GM12874 (cell line): ENCODE results near the gene CACNA2D4.

Source experiments
- TF ChIP-seq, protein P1 (sequence below): IDR thresholded peaks from 2 replicates; pipeline ENCODE4 v1.5.1; 2011; ENCODE audit warnings: low read depth, mild to moderate bottlenecking, control low read depth, low read length, moderate library complexity; ENCODE audit not compliant: insufficient read depth

Gene CACNA2D4

DNA sequence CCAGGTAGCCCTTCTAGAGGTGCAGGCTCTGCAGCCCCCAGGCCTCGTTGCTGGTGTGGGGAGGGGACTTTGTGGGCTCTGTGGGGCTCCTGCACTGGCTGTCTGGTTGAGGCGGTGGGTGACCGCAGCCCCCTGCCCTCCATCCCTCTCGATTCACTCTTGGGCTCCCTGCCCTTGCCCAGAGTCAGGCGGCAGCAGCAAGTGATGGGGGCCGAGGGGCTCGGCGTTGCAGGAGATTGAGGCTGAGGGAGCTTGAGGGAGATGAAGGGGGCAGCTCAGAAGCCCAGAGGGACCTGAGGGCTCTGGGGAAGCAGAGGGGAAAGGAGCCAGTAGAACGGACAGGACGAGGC is 107.5 kb downstream of the CACNA2D4 start:
- TF ChIP-seq, protein P1, sequence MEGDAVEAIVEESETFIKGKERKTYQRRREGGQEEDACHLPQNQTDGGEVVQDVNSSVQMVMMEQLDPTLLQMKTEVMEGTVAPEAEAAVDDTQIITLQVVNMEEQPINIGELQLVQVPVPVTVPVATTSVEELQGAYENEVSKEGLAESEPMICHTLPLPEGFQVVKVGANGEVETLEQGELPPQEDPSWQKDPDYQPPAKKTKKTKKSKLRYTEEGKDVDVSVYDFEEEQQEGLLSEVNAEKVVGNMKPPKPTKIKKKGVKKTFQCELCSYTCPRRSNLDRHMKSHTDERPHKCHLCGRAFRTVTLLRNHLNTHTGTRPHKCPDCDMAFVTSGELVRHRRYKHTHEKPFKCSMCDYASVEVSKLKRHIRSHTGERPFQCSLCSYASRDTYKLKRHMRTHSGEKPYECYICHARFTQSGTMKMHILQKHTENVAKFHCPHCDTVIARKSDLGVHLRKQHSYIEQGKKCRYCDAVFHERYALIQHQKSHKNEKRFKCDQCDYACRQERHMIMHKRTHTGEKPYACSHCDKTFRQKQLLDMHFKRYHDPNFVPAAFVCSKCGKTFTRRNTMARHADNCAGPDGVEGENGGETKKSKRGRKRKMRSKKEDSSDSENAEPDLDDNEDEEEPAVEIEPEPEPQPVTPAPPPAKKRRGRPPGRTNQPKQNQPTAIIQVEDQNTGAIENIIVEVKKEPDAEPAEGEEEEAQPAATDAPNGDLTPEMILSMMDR, result no peak

DNA sequence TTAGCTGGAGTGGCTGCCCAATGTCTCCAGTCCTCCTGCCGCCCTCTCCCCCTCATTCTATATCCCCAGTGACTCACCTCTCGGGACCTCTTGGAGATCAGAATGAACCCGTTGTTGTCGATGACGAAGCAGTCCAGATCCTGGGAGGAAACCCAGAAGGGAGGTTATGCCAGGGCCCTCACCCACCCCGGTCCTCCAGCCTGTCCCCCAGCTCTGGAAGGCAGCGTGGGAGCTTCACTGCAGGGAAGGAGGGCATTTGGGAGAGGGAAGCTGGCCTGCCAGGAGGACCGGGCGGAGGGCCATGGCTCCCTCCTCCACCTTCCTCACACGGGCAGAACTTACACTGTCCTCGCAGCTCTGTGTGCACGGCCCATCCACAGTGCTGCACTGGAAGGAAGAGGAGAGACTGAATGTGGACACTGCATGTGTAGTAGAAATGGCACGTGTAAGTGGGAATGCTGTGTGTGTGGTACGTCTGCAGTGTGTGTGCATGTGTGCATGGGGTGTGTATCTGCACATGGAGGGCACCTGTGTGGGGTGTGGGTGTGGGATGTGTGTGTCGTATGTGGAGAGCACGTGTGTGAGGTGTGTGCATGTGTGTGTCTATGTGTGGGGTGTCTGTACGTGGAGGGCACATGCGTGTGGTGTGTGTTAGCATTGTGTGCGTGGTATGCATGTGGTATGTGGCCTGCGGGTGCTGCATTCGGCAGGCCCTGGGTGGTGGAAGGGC is 108.1 kb downstream of the CACNA2D4 start:
- TF ChIP-seq, protein P1, result no peak

DNA sequence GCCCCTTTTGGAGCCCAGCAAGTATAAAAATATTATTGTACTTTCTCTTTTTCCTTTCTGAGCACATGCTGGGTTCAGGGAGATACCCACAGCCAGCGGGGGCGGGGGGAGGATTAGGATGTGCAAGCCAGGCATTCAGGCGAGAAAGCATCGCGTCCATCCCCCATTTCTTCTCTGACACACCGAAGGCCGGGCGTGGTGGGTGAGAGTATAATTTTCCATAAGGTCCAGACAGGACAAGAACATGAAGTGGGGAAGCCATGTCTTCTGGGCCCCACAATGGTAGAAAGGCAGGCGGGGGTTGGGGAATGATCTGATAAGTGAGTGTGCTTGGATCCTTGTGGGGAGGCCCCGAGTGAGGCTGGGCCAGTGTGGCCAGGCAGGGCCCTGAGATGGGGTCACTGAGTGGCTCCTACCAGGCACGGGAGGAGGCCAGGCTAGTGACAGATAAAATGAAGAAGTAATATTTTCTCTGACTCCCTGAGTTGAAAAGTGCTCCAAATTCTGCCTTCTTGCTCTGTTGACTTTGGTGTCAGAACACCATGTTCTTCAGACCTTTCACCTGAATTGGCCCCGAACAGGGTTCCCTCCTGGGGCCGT is 108.8 kb downstream of the CACNA2D4 start:
- TF ChIP-seq, protein P1, result no peak

DNA sequence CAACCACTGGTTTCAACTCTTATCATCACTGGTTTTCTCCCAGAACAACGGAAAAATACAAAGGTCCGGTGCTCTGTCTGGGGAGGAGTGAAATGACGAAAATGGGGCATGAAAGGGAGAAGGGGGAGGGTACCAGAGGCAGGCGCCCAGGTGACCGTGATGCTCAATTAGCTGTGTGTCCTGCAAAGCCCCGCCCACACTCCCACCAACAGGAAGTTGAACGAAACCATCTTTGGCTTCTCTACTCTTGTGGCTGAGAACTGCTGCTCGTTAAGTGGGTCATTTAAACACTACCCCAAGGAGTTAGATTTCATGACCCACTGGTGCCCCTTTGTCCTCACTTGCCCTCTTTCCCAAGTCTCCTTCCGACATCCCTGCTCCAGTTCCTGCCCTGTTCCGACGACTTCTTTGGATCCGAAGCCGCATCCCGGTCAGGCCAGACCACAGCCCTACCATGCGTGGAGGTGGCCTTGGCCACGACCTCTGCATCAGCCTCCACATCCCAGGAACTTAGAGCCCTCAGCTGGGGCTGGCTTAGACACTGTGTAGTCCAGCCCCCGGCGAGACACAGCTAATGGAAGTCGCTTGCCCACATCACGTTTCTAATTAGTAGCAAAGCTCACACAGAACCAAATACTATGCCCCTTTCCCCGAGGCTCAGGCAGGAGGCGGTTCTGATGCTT is 109.5 kb downstream of the CACNA2D4 start:
- TF ChIP-seq, protein P1, result no peak

DNA sequence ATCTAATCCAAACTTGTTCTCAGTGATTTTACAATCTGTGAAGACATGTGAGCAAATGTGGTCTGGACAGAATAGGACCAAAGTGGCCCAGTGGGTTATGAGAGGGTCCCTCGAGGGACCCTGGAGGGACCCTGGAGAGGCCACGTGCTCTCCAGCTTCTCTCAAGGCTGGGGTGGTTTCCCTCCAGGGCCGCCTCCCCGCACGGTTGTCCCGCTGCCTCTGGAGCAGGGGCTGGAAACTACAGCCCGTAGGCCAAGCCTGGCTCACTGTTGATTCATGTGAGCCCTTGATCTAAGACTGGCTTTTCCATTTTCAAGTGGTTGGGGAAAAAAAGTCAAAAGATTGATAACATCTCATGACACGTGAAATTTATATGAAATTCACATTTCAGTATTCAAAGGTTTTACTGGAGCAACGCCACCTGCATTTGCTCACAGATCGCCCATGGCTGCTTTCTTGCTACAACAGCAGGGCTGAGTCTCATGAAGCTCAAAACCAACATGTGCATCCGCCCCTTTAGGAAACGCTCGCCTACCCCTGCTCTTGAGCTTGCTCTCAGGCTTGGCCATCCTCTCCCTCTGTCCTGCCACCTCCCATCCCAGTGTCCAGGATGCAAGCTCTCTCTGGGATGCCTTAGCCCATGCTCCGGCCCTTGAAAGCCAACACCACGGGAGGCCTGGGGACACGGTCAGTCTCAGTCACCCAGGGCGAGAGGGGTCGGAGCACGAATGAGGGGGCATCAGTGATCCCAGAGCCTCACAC is 110.2 kb downstream of the CACNA2D4 start:
- TF ChIP-seq, protein P1, result no peak

DNA sequence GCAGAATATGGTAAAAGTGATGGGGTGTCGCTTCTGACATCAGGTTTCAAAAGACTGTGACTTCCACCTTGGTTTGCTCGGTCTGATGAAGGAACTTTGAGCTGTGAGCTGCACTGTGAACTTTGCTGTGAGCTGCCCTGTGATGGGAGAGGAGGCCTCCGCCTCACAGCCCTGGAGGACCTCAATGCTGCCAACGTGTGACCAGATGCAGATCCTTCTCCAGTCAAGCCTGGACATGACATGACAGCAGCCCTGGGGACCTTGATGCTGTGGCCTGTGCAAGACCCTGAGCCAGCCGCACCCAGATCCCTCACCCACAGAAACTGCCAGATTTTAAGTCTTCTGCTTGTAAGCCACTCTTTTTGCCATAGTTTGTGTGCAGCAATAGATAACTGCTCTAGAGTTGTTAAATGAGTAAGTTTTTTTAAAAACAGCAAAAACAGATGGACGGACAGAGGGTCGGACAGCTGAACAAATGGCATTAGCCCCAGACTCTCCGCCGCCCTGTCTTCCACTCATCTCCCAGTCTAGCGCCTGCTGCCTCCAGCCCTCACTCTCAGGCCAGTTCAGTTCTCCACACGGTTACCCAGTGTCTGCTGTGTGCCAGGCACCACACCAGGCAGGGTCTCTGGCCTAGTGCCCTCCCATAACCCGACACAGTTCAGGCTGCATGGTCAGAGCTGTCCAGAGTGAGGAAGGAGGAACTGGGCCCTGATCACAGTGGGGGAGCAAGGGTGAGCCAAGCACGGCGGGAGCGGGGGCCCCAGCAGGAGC is 111.2 kb downstream of the CACNA2D4 start:
- TF ChIP-seq, protein P1, result no peak
